Vagina (tissue), 2 donors: ENCODE results near the gene MICALL1. TPM values are rescaled to one million over a fixed set of nuclear protein-coding genes. Genes with fewer than 3 reads are reported as not detected.

Source experiments
- DNase-seq, 2 donors: peaks; one replicate each; pipeline ENCODE4 v3.0.0-alpha.2; 2017; ENCODE audit errors: extremely low spot score in 2 of 2
- H3K27ac ChIP-seq: fragments of 200-600 bp; sonication (generic); one replicate; pipeline ENCODE4 v1.5.1; 2019
- H3K27me3 ChIP-seq: fragments of 200-600 bp; sonication (generic); one replicate; pipeline ENCODE4 v1.5.1; 2019
- H3K36me3 ChIP-seq, 2 donors: fragments of 200-600 bp; sonication (generic); one replicate each; pipeline ENCODE4 v1.5.1; 2017 to 2019
- H3K4me1 ChIP-seq: fragments of 200-600 bp; sonication (generic); one replicate; pipeline ENCODE4 v1.5.1; 2019
- H3K4me3 ChIP-seq, 2 donors: fragments of 200-600 bp; sonication (generic); 1 replicate in 1 of 2; 2 replicates in 1 of 2; pipeline ENCODE4 v1.5.1; 2016 to 2019
- H3K9me3 ChIP-seq: fragments of 200-600 bp; sonication (generic); one replicate; pipeline ENCODE4 v1.5.1; 2019
- POLR2A ChIP-seq, 2 donors: fragments of 450-650 bp; IDR thresholded peaks; one replicate each; pipeline ENCODE4 v1.6.1; 2017; ENCODE audit warnings: antibody characterized with exemption in 2 of 2, mild to moderate bottlenecking in 2 of 2, moderate library complexity in 2 of 2
- POLR2AphosphoS5 ChIP-seq, 2 donors: sonication (generic); formaldehyde crosslinking; IDR thresholded peaks; one replicate each; pipeline ENCODE4 v1.9.0; 2017; ENCODE audit warnings: antibody characterized with exemption in 2 of 2, mild to moderate bottlenecking in 2 of 2, low read depth in 1 of 2; ENCODE audit not compliant: insufficient read depth in 1 of 2
- intact Hi-C: fragments of 100-400 bp; cut with DNase I; formaldehyde crosslinking; loops from one replicate; pipeline ENCODE4 v1.15.1; 2023
- total RNA-seq: library from RNA; depleted of rRNA; stranded (reverse); fragments of >200 nt; gene quantifications from one replicate; pipeline ENCODE4 v1.2.3, GENCODE V29; 2016
- TF ChIP-seq, protein P1 (sequence below), 3 experiments: fragments of 450-650 bp in 2 of 3; fragments of 200-600 bp in 1 of 3; sonication (generic) in 1 of 3; IDR thresholded peaks; one replicate each; pipeline ENCODE4 v1.5.1; 2017 to 2019; ENCODE audit warnings: antibody characterized with exemption in 3 of 3, mild to moderate bottlenecking in 2 of 3, moderate library complexity in 2 of 3

The MICALL1 gene
- total RNA-seq, 1 donor from 2014 or later = 112 TPM

- no peak for DNase-seq
- Histone ChIP-seq H3K27ac (peak overlapping the region; percentile 96), H3K4me1 (peaks cover 55% of the 10 kb centered on the region), H3K27me3 (no peaks in the 10 kb centered on the region), H3K36me3 (peaks cover 0 to 44% of the 10 kb centered on the region in 2 donors), H3K4me3 (peak overlapping the region; percentile 2 to 8), H3K9me3 (no peaks in the 10 kb centered on the region)
- intact Hi-C loops = no loop called here
- TF ChIP-seq POLR2AphosphoS5 (IDR thresholded peaks at IDR 0.05; ENCODE audit: insufficient read depth in 1 of 2, low read depth in 1 of 2) (peak in 1 of 2 donors; percentile 70), POLR2A (IDR thresholded peaks at IDR 0.05) (no peak)
Observed at GRCh38 chr22:37910890-37911672, 5.0 kb downstream of the MICALL1 start.

GRCh38 chr22:37911697-37912096 lies 5.6 kb downstream of the MICALL1 start:
- Histone ChIP-seq H3K27ac (peak overlapping the region; percentile 96), H3K9me3 (no peaks in the 10 kb centered on the region), H3K4me1 (peaks cover 53% of the 10 kb centered on the region), H3K4me3 (no peak overlapping the region), H3K36me3 (peaks cover 0 to 51% of the 10 kb centered on the region in 2 donors), H3K27me3 (no peaks in the 10 kb centered on the region)
- no peak for TF ChIP-seq POLR2A (IDR thresholded peaks at IDR 0.05)
- TF ChIP-seq, protein P1, sequence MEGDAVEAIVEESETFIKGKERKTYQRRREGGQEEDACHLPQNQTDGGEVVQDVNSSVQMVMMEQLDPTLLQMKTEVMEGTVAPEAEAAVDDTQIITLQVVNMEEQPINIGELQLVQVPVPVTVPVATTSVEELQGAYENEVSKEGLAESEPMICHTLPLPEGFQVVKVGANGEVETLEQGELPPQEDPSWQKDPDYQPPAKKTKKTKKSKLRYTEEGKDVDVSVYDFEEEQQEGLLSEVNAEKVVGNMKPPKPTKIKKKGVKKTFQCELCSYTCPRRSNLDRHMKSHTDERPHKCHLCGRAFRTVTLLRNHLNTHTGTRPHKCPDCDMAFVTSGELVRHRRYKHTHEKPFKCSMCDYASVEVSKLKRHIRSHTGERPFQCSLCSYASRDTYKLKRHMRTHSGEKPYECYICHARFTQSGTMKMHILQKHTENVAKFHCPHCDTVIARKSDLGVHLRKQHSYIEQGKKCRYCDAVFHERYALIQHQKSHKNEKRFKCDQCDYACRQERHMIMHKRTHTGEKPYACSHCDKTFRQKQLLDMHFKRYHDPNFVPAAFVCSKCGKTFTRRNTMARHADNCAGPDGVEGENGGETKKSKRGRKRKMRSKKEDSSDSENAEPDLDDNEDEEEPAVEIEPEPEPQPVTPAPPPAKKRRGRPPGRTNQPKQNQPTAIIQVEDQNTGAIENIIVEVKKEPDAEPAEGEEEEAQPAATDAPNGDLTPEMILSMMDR (IDR thresholded peaks at IDR 0.05) = no peak
- no peak for TF ChIP-seq POLR2AphosphoS5 (IDR thresholded peaks at IDR 0.05; ENCODE audit: insufficient read depth in 1 of 2, low read depth in 1 of 2)
- intact Hi-C loops = no loop called here
- no peak for DNase-seq

GRCh38 chr22:37912171-37912570 lies 6.1 kb downstream of the MICALL1 start:
- peaks cover 49% of the 10 kb centered on the region for H3K4me1 ChIP-seq
- DNase-seq = no peak
- no peak overlapping the region for H3K4me3 ChIP-seq
- no peaks in the 10 kb centered on the region for H3K27me3 ChIP-seq
- H3K9me3 ChIP-seq = no peaks in the 10 kb centered on the region
- peaks cover 0 to 54% of the 10 kb centered on the region in 2 donors for H3K36me3 ChIP-seq
- H3K27ac ChIP-seq = peak overlapping the region; percentile 96
- no peak for TF ChIP-seq POLR2AphosphoS5 (IDR thresholded peaks at IDR 0.05; ENCODE audit: insufficient read depth in 1 of 2, low read depth in 1 of 2)
- TF ChIP-seq POLR2A (IDR thresholded peaks at IDR 0.05) = no peak
- intact Hi-C loops = no loop called here

- Histone ChIP-seq H3K4me1 (peaks cover 38% of the 10 kb centered on the region), H3K27me3 (no peaks in the 10 kb centered on the region), H3K9me3 (no peaks in the 10 kb centered on the region), H3K36me3 (peaks cover 0 to 64% of the 10 kb centered on the region in 2 donors), H3K27ac (no peak overlapping the region), H3K4me3 (no peak overlapping the region)
- no peak for DNase-seq
- no peak for TF ChIP-seq POLR2A (IDR thresholded peaks at IDR 0.05)
- no peak for TF ChIP-seq POLR2AphosphoS5 (IDR thresholded peaks at IDR 0.05; ENCODE audit: insufficient read depth in 1 of 2, low read depth in 1 of 2)
- TF ChIP-seq, protein P1 (IDR thresholded peaks at IDR 0.05) = no peak
- intact Hi-C loops = no loop called here
Observed at GRCh38 chr22:37913233-37913721, 7.2 kb downstream of the MICALL1 start.

DNA sequence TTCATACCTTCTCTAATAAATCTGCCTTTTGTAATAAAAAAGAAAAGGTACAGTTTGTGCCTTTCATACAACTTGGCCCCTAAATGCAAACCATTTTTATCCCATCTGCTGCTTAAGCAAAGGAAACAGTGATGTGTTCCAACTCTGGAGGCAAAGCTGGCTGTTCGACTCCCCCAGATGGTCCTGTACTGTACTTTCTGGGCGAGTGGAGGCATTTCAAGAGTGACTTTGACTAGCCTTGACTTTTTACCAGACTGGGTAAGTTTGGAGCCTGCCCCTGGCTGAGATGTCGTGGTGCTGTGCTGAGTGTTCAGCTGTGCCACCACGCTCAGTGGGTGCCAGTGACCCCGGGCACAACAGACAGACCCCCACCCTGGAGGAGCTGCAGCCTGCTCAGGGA lies 10.2 kb downstream of the MICALL1 start:
- no peak for TF ChIP-seq POLR2A (IDR thresholded peaks at IDR 0.05)
- TF ChIP-seq, protein P1 (IDR thresholded peaks at IDR 0.05) = no peak
- no peak for TF ChIP-seq POLR2AphosphoS5 (IDR thresholded peaks at IDR 0.05; ENCODE audit: insufficient read depth in 1 of 2, low read depth in 1 of 2)
- H3K4me3 ChIP-seq = no peak overlapping the region
- H3K9me3 ChIP-seq = no peaks in the 10 kb centered on the region
- peaks cover 0 to 91% of the 10 kb centered on the region in 2 donors for H3K36me3 ChIP-seq
- peaks cover 8% of the 10 kb centered on the region for H3K4me1 ChIP-seq
- H3K27ac ChIP-seq = no peak overlapping the region
- no peak for DNase-seq
- intact Hi-C loops = no loop called here
- H3K27me3 ChIP-seq = no peaks in the 10 kb centered on the region
